ENCODE results near the gene SGPP2.

The SGPP2 gene

DNA sequence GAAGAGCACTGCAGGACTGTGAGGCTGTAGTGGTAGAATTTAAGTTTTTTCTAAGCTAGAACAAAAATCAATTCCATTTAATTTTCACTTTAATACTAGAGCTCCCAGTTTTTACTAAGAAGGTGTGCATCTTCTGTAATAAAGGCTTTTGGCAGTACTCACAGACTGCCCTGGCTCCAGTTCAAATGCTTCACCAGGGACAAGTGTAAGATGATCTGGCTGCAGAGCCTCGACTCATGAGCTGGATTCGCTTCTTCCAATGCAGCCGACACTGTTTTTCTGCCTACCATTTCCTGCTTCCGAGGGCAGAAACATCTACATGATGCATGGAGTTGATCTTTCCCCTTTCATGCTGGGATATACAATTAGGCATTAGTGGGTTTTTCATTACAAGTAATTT is 144.5 kb downstream of the SGPP2 start:
- Histone ChIP-seq H3K9me3 (ENCODE audit: control insufficient read depth, insufficient read depth, low read depth, low read length) (no peaks in the 10 kb centered on the region), H3K4me3 (ENCODE audit: low read depth, low read length) (no peak overlapping the region), H3K4me1 (ENCODE audit: control insufficient read depth, insufficient read depth, low read length) (peaks cover 4% of the 10 kb centered on the region; the same call in 1 of the 2 replicates), H3K27ac (ENCODE audit: extremely low read depth, low read depth, low read length) (no peak overlapping the region), H3K36me3 (ENCODE audit: control insufficient read depth in 2 of 2, insufficient read depth in 1 of 2, low read length in 2 of 2) (peaks cover 0 to 59% of the 10 kb centered on the region in 2 experiments; a peak in 2 of 3 replicates)
- TF ChIP-seq FEZF1 (tag by site-specific recombination; IDR thresholded peaks at IDR 0.05) = no peak
- 0 out of 2 replicates have a peak, but pooled peaks have one; percentile 30 for TF ChIP-seq ZBTB17 (tag by site-specific recombination; IDR thresholded peaks at IDR 0.05)
- TF ChIP-seq ZNF202 (tag by site-specific recombination; IDR thresholded peaks at IDR 0.05; ENCODE audit: borderline replicate concordance) = no peak
- TF ChIP-seq ZNF600 (tag by site-specific recombination; IDR thresholded peaks at IDR 0.05) = 0 out of 2 replicates have a peak, but pooled peaks have one; percentile 45
- TF ChIP-seq EGR2 (tag by site-specific recombination; IDR thresholded peaks at IDR 0.05; ENCODE audit: low read depth) = 0 out of 2 replicates have a peak, but pooled peaks have one; percentile 46
- TF ChIP-seq ZNF658 (tag by site-specific recombination; IDR thresholded peaks at IDR 0.05) = no peak
- TF ChIP-seq, protein P1, sequence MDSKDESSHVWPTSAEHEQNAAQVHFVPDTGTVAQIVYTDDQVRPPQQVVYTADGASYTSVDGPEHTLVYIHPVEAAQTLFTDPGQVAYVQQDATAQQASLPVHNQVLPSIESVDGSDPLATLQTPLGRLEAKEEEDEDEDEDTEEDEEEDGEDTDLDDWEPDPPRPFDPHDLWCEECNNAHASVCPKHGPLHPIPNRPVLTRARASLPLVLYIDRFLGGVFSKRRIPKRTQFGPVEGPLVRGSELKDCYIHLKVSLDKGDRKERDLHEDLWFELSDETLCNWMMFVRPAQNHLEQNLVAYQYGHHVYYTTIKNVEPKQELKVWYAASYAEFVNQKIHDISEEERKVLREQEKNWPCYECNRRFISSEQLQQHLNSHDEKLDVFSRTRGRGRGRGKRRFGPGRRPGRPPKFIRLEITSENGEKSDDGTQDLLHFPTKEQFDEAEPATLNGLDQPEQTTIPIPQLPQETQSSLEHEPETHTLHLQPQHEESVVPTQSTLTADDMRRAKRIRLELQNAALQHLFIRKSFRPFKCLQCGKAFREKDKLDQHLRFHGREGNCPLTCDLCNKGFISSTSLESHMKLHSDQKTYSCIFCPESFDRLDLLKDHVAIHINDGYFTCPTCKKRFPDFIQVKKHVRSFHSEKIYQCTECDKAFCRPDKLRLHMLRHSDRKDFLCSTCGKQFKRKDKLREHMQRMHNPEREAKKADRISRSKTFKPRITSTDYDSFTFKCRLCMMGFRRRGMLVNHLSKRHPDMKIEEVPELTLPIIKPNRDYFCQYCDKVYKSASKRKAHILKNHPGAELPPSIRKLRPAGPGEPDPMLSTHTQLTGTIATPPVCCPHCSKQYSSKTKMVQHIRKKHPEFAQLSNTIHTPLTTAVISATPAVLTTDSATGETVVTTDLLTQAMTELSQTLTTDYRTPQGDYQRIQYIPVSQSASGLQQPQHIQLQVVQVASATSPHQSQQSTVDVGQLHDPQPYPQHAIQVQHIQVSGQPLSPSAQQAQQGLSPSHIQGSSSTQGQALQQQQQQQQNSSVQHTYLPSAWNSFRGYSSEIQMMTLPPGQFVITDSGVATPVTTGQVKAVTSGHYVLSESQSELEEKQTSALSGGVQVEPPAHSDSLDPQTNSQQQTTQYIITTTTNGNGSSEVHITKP (tag by site-specific recombination; IDR thresholded peaks at IDR 0.05) = peak; percentile 32; the same call in 1 of the 2 replicates
- TF ChIP-seq ZNF366 (tag by site-specific recombination; conservative IDR thresholded peaks at IDR 0.05) = 0 out of 2 replicates have a peak, but pooled peaks have one; percentile 20
- no peak for TF ChIP-seq ZNF776 (tag by site-specific recombination; IDR thresholded peaks at IDR 0.05; ENCODE audit: borderline replicate concordance)
- 0 out of 2 replicates have a peak, but pooled peaks have one; percentile 44 for TF ChIP-seq ZFHX2 (tag by site-specific recombination; conservative IDR thresholded peaks at IDR 0.05)
- CTCF ChIA-PET = interaction anchor here (1.0 to 1.5 kb wide), 2 partner anchors 255 to 531 kb away, joined by 3 to 4 read pairs; no protein-coding TSS in a partner anchor
- POLR2A ChIA-PET = no interaction called here

DNA sequence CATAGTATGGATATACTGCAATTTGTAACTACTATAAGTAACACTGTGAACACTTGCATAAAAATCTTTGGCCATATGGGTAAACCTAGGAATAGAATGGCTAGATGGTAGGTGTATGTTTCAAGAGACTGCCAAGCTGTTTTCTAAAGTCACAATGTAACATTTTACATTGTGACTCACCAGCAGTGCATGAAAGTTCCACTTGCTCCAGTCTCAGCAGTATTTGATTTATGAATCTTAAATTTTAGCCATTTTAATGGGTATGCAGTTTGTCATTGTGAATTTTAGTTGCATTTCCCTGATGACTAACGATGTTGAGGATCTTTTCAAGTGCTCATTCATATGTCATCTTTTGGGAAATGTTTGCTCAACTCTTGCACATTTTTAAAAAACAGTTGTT is 145.5 kb downstream of the SGPP2 start:
- H3K36me3 ChIP-seq (ENCODE audit: control insufficient read depth in 2 of 2, insufficient read depth in 1 of 2, low read length in 2 of 2) = peaks cover 0 to 61% of the 10 kb centered on the region in 2 experiments; a peak in 2 of 3 replicates
- CTCF ChIA-PET = interaction anchor here (1.5 to 1.6 kb wide), 2 partner anchors 252 to 532 kb away, joined by 4 to 6 read pairs; no protein-coding TSS in a partner anchor
- H3K4me3 ChIP-seq (ENCODE audit: low read depth, low read length) = no peak overlapping the region
- peaks cover 4% of the 10 kb centered on the region; the same call in 1 of the 2 replicates for H3K4me1 ChIP-seq (ENCODE audit: control insufficient read depth, insufficient read depth, low read length)
- no peak overlapping the region for H3K27ac ChIP-seq (ENCODE audit: extremely low read depth, low read depth, low read length)
- TF ChIP-seq, protein P2, sequence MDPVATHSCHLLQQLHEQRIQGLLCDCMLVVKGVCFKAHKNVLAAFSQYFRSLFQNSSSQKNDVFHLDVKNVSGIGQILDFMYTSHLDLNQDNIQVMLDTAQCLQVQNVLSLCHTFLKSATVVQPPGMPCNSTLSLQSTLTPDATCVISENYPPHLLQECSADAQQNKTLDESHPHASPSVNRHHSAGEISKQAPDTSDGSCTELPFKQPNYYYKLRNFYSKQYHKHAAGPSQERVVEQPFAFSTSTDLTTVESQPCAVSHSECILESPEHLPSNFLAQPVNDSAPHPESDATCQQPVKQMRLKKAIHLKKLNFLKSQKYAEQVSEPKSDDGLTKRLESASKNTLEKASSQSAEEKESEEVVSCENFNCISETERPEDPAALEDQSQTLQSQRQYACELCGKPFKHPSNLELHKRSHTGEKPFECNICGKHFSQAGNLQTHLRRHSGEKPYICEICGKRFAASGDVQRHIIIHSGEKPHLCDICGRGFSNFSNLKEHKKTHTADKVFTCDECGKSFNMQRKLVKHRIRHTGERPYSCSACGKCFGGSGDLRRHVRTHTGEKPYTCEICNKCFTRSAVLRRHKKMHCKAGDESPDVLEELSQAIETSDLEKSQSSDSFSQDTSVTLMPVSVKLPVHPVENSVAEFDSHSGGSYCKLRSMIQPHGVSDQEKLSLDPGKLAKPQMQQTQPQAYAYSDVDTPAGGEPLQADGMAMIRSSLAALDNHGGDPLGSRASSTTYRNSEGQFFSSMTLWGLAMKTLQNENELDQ (tag by site-specific recombination; IDR thresholded peaks at IDR 0.05; ENCODE audit: low read depth) = no peak
- no peak for TF ChIP-seq ZNF549 (tag by site-specific recombination; IDR thresholded peaks at IDR 0.05)
- TF ChIP-seq, protein P3, sequence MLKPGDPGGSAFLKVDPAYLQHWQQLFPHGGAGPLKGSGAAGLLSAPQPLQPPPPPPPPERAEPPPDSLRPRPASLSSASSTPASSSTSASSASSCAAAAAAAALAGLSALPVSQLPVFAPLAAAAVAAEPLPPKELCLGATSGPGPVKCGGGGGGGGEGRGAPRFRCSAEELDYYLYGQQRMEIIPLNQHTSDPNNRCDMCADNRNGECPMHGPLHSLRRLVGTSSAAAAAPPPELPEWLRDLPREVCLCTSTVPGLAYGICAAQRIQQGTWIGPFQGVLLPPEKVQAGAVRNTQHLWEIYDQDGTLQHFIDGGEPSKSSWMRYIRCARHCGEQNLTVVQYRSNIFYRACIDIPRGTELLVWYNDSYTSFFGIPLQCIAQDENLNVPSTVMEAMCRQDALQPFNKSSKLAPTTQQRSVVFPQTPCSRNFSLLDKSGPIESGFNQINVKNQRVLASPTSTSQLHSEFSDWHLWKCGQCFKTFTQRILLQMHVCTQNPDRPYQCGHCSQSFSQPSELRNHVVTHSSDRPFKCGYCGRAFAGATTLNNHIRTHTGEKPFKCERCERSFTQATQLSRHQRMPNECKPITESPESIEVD (tag by site-specific recombination; IDR thresholded peaks at IDR 0.05) = peak; percentile 29; the same call in 1 of the 2 replicates
- H3K9me3 ChIP-seq (ENCODE audit: control insufficient read depth, insufficient read depth, low read depth, low read length) = no peaks in the 10 kb centered on the region
- POLR2A ChIA-PET = no interaction called here
